GM10266 (cell line): ENCODE measurements around the gene NDUFS7.

Experiments
- DNase-seq: peaks from one replicate; pipeline ENCODE4 v3.0.0; 2012; ENCODE audit errors: extremely low spot score
- TF ChIP-seq, protein P1 (sequence below): IDR thresholded peaks from 2 replicates; pipeline ENCODE4 v1.5.1; 2012; ENCODE audit warnings: mild to moderate bottlenecking, low read depth; ENCODE audit not compliant: control insufficient read depth, insufficient read depth; ENCODE audit errors: missing control alignments

NDUFS7 gene

DNA sequence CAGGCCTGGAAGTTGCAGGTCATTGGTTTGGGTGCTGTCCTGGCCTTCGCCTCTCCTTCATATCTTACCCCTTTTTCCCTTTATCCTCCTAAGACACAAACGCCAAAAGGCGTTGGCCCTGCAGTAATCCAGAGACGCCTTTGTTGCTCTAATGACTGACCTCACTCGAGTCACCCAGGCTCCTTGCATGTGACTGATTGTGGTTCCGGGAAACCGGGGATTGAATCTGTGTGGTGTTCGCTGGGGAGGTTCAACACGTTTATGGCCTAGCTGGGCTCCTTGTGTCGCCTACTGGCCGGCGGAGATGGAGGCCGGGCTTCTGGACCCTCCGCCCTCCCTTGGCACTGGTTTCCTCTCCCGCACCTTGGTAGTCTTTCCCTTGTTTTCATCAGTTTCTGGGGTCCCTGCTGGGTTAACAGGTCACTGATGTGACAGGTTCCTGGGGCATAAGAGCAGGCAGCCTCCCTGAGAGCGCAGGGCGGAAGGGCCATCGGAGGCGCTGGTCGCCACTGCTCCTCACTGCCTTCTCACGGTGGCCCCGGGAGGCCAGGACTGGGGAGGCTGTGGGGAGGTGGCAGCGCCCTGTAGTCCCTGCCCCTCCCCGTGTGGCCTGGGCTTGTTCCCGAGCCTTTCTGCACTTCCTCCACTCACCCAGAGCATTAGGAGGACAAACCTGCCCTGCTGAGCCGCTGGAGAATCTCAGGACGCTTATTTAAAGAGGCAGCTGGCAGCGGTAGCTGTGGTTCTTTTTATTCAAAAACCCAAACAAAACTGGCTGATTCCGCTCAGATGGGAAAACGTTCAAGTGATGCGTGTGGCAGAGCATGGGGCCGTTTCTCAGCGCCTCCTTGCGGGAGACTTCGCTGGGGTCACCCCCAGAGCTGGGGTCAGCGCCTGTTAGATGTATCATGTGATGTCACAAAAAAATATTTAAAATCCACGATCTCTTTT is 18.1 kb upstream of the NDUFS7 start:
- TF ChIP-seq, protein P1, sequence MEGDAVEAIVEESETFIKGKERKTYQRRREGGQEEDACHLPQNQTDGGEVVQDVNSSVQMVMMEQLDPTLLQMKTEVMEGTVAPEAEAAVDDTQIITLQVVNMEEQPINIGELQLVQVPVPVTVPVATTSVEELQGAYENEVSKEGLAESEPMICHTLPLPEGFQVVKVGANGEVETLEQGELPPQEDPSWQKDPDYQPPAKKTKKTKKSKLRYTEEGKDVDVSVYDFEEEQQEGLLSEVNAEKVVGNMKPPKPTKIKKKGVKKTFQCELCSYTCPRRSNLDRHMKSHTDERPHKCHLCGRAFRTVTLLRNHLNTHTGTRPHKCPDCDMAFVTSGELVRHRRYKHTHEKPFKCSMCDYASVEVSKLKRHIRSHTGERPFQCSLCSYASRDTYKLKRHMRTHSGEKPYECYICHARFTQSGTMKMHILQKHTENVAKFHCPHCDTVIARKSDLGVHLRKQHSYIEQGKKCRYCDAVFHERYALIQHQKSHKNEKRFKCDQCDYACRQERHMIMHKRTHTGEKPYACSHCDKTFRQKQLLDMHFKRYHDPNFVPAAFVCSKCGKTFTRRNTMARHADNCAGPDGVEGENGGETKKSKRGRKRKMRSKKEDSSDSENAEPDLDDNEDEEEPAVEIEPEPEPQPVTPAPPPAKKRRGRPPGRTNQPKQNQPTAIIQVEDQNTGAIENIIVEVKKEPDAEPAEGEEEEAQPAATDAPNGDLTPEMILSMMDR = no peak

DNA sequence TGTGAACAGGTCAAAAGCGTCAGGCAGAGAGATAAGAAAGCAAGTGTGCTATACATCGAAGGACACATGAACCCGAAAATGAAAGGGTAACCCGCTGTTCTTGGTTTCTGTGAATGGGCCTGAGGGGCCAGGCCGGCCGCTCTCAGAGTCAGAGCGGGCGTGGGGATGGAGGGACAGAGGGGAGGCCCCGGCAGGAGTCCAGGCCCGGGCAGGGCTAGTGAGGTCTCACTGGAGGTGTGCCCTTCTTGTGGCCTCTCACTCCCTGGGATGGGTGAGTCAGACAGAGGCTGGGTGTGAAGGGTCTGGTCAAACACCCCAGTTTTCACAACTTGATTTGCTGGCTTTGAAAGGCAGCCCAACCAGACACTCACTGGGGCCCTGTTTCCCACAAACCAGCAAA is 17.4 kb upstream of the NDUFS7 start:
- TF ChIP-seq, protein P1 = no peak
- peak; percentile 59 for DNase-seq

More for the DNA sequence above, 18.1 kb upstream of the NDUFS7 start:
- no peak for DNase-seq

DNA sequence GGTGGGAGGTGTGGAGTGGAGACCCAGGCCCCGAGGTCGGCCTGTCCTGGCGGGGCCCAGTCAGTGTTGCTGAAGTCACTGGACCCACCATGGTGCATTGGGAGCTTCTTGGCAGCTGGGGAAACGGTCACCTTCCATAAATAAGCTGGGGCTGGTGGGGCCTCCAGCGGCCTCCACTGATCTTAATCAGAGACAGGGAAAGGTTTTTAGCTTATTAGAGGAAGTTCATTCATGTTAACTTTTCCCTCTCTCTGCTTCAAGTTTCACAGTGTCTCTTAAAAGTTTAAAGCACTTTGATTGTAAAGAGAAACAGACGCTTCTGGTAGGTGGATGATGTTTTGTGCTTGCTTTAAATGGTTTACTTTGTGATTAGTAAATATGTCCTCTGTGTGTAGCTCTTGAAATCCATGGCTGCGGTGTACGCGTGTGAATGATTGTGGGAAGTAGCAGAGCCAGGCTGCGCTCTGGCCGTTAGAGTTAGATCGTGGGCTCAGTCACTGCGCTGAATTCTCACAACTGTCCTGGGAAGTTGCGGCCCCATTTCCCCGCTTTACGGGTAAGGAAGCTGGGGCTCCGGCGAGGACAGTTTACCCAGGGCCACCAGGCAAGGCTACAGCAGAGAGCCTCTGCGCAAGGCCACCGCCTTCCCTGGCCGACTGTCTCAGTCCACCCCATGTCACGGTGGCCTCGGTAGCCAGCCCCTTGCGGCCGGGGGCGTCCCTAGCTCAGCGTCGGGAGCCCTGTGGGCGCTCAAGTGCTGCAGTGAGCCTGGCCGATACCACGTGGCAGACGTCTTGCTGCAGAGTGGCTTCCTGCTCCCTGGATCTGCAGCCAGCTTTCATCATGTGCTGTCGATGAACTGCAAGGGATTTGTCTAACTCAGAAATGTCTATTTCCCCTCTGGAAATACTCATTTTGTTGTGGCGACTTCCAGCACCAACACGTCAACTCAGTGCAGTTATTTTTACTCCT is 16.5 kb upstream of the NDUFS7 start:
- no peak for DNase-seq
- TF ChIP-seq, protein P1 = no peak

DNA sequence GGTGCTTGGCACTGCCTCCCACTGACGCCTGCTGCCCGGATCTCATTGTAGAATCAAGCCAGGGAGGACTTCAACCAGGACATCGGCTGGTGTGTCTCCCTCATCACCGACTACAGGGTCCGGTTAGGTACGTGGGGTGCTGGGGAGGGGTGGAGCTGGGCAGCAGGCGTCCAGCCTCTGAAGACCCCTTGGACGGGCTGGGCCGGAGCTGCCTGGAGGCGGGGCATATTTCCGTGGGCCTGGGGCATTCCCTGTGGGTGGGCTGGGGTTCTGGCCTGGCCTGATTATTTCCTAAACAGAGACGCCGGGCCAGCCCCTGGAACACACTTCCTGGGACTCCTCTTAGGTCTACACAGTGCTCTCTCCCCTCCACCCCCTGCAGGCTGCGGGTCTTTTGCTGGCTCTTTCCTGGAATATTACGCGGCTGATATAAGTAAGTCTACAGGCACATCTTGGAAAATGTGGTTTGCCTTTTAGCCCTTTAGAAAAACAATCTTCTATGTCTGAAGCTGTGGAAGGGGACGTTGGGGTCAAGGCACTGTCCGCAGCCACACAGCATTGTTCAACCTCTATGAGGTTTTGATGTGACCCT is 14.4 kb upstream of the NDUFS7 start:
- no peak for DNase-seq
- TF ChIP-seq, protein P1 = no peak

DNA sequence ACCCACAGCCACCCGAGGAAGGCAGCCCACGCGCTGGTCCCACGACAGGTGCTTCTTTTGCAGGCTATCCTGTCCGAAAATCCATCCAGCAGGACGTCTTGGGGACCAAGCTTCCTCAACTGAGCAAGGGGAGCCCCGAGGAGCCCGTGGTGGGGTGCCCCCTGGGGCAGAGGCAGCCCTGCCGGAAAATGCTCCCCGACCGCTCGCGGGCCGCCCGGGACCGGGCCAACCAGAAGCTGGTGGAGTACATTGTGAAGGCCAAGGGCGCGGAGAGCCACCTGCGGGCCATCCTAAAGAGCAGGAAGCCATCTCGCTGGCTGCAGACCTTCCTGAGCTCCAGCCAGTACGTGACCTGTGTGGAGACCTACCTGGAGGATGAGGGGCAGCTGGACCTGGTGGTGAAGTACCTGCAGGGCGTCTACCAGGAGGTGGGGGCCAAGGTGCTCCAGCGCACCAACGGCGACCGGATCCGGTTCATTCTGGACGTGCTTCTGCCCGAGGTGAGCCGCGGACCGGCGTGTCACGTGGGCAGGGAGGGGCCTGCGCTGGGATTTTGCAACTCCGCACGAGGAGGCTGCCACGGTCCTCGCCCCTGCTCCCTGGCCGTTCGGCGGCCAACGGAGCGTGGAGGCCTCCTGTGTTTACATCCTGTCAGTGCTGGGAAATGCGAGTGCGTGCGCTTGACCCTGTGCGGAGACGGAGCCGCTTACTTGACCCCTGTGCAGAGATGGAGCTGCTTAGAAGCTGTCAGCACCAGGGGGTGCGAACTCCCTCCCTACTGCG is 12.9 kb upstream of the NDUFS7 start:
- DNase-seq = no peak
- TF ChIP-seq, protein P1 = no peak

DNA sequence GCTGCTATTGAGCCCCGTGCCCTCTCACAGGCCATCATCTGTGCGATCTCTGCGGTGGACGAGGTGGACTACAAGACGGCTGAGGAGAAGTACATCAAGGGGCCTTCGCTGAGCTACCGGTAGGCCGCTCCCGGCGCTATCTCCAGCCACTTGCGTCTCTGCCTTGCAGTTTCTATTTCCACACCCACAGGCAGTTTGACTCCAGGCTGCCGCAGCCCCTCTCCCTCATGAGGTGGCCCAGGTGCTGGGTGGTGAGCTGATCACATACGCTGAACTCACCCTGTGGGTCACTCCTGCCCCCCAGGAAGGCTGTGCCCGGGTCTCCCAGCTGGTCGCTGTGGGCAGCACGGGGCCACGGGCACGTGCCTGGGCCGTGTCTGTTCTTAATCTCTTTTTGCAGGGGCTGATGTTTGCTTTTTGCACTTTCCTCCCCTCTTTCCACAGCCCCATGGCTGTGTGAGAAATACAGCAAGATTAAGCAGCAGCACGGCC is 10.6 kb upstream of the NDUFS7 start:
- TF ChIP-seq, protein P1 = no peak
- DNase-seq = no peak
